Mammary epithelial cell (primary cell): ENCODE measurements around the gene ZNF91.

Source experiments
- CTCF ChIP-seq, 2 donors: IDR thresholded peaks in 1 of 2; conservative IDR thresholded peaks in 1 of 2; 2 replicates each; pipeline ENCODE4 v1.5.1; 2011 to 2012; ENCODE audit warnings: inconsistent platforms in 2 of 2, low read length in 2 of 2, mild to moderate bottlenecking in 2 of 2, control low read depth in 1 of 2, low read depth in 1 of 2; ENCODE audit not compliant: insufficient read depth in 1 of 2; ENCODE audit errors: extremely low read depth in 1 of 2
- EZH2 ChIP-seq: IDR thresholded peaks from 2 replicates; pipeline ENCODE4 v1.6.1; 2012; ENCODE audit warnings: low read length, inconsistent platforms, borderline replicate concordance

GRCh38 chr19:23309926-23310325 lies 85.3 kb downstream of the ZNF91 start:
- TF ChIP-seq CTCF (conservative IDR thresholded peaks at IDR 0.05 in 1 of 2, IDR thresholded peaks at IDR 0.05 in 1 of 2; ENCODE audit: extremely low read depth in 1 of 2, insufficient read depth in 1 of 2, low read depth in 1 of 2, low read length in 2 of 2) (no peak), EZH2 (no peak)
